ENCODE results near the gene CD48.

The CD48 gene, protein sequence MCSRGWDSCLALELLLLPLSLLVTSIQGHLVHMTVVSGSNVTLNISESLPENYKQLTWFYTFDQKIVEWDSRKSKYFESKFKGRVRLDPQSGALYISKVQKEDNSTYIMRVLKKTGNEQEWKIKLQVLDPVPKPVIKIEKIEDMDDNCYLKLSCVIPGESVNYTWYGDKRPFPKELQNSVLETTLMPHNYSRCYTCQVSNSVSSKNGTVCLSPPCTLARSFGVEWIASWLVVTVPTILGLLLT

DNA sequence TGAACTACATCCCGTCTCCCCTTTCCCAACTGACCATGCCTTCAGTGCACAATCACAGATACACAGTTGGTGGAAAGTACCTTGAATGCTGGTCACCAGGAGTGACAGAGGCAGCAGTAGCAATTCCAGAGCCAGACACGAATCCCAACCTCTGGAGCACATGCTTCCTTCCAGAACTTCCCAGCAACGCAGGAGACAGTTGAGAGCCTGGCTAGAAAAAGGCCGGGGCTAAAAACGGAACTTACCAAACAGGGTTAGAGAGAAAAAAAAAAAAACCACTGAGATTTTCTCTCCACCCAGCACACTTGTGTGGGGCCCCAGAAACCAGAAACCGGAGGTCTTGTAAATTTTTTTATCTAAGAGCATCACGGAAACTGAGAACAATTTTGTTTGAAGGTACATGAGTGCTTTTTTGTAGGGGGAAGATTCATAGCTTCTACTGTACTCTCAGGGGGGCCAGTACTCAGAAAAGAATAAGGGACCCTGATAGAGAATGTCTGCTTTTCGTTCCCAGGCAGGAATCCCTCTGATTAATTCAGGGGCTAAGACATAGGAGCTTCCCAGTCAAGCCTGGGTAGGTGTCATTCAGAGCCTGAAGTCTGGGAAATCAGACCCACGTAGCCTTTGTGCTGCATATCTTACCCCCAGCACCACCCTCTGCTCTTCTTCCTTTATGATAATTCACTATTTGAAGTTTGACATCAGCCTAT is at the start of gene CD48:
Gene CD48 (minus strand): TSS at position 221 of the 710 bp plus-strand sequence. CDS start 59 bp downstream, at position 162.
- Histone ChIP-seq H3K9ac (ENCODE audit: low read length in 2 of 2) (peak within 1 kb of the TSS in 1 of 2 donors; percentile 13), H3K27ac (ENCODE audit: low read length) (no peak within 1 kb of the TSS), H3K4me3 (ENCODE audit: low read length in 2 of 2) (peak within 1 kb of the TSS in 1 of 2 donors; percentile 32)

DNA sequence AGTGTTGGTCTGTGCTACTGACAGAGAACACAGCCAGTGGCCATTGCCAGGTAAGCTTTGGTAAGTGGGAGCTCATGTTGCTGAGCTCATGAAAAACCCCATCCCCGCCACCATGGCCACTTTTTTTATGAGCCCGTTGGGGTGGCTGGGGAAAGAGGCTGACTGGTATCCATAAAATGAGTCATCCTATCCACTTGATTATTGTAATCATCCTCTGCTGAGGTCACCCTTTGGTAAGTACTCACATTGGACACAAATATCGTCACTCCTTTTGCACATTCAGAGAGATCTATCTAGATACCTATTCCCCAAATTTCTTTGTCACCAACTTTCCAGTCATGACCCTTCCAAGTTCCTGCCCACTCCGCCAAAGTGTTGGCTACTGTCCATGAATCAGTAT is 49.4 kb upstream of the CD48 start:
- H3K36me3 ChIP-seq (ENCODE audit: control insufficient read depth in 2 of 2, insufficient read depth in 2 of 2, low read length in 2 of 2), result no peaks in the 10 kb centered on the region
- no peak overlapping the region for H3K27ac ChIP-seq (ENCODE audit: low read length)
- H3K9me3 ChIP-seq (ENCODE audit: control insufficient read depth in 2 of 2, low read length in 2 of 2), result no peaks in the 10 kb centered on the region
- no peaks in the 10 kb centered on the region for H3K4me1 ChIP-seq (ENCODE audit: control insufficient read depth, insufficient read depth, low read length)
- no peak overlapping the region for H3K9ac ChIP-seq (ENCODE audit: low read length in 2 of 2)
- H3K27me3 ChIP-seq (ENCODE audit: control insufficient read depth in 1 of 2, insufficient read depth in 2 of 2, low read length in 2 of 2), result no peaks in the 10 kb centered on the region
- no peak overlapping the region for H3K4me3 ChIP-seq (ENCODE audit: low read length in 2 of 2)

More for the DNA sequence above, at the start of gene CD48:
- Histone ChIP-seq H3K9me3 (ENCODE audit: control insufficient read depth in 2 of 2, low read length in 2 of 2) (no peaks in the 10 kb centered on the region), H3K4me1 (ENCODE audit: control insufficient read depth, insufficient read depth, low read length) (no peaks in the 10 kb centered on the region), H3K27me3 (ENCODE audit: control insufficient read depth in 1 of 2, insufficient read depth in 2 of 2, low read length in 2 of 2) (no peaks in the 10 kb centered on the region), H3K36me3 (ENCODE audit: control insufficient read depth in 2 of 2, insufficient read depth in 2 of 2, low read length in 2 of 2) (no peaks in the 10 kb centered on the region)

DNA sequence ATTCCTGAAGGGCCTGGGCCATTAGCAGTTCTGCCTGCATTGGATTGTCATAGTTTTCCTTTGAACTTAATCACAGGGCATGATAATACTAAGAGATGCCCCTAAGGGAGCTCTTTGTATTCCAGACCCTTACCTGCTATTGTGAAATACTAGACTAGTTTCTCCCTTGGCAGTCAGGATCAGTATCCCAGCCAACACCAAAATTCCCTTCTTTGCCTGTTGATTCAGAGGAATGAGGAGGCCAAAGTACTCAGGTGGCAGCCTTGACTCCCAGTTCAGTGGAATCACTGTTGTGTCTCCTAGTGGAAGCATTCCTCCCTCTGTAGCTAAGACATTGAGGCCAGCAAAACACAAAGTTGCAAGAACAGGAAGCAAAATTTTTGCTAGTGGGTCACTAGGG is 48.1 kb upstream of the CD48 start:
- no peaks in the 10 kb centered on the region for H3K36me3 ChIP-seq (ENCODE audit: control insufficient read depth in 2 of 2, insufficient read depth in 2 of 2, low read length in 2 of 2)
- H3K27me3 ChIP-seq (ENCODE audit: control insufficient read depth in 1 of 2, insufficient read depth in 2 of 2, low read length in 2 of 2), result no peaks in the 10 kb centered on the region
- no peak overlapping the region for H3K27ac ChIP-seq (ENCODE audit: low read length)
- H3K9me3 ChIP-seq (ENCODE audit: control insufficient read depth in 2 of 2, low read length in 2 of 2), result no peaks in the 10 kb centered on the region
- no peaks in the 10 kb centered on the region for H3K4me1 ChIP-seq (ENCODE audit: control insufficient read depth, insufficient read depth, low read length)
- H3K4me3 ChIP-seq (ENCODE audit: low read length in 2 of 2), result no peak overlapping the region
- H3K9ac ChIP-seq (ENCODE audit: low read length in 2 of 2), result no peak overlapping the region

DNA sequence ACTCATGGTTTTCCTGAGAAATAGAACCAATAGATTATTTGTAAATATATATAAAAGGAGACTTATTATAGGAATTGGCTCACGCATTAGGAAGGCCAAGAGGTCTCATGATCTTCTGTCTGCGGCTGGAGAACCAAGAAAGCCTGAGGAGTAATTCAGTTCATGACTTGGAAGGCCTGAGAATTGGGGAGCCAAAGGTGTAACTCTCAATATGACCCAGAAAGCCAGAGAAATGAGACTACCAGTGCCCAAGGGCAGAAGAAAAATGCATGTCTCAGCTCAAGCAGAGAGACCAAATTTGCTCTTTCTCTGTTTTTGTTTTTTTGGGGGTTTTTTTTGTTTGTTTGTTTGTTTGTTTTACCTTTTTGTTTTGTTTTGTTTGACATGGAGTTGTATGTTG is 46.9 kb upstream of the CD48 start:
- Histone ChIP-seq H3K4me1 (ENCODE audit: control insufficient read depth, insufficient read depth, low read length) (no peaks in the 10 kb centered on the region), H3K9ac (ENCODE audit: low read length in 2 of 2) (no peak overlapping the region), H3K27me3 (ENCODE audit: control insufficient read depth in 1 of 2, insufficient read depth in 2 of 2, low read length in 2 of 2) (no peaks in the 10 kb centered on the region), H3K9me3 (ENCODE audit: control insufficient read depth in 2 of 2, low read length in 2 of 2) (no peaks in the 10 kb centered on the region), H3K36me3 (ENCODE audit: control insufficient read depth in 2 of 2, insufficient read depth in 2 of 2, low read length in 2 of 2) (no peaks in the 10 kb centered on the region), H3K27ac (ENCODE audit: low read length) (no peak overlapping the region), H3K4me3 (ENCODE audit: low read length in 2 of 2) (no peak overlapping the region)

DNA sequence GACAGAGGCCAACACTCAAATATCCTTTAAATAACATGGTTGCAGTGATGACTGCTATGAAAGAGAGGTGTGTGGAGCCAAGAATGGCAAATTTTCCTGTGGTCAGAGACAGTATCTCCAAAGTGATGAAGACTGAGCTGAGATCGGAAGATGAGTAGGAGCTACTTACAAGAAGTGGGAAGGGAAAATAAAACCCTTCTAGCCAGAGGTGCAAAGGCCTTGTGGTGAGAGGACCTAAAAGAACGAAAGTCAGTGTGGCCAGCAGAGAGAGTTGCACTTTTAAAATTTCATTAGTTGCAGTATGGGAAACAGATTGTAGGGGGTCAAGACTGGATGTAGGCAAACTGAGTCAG is 45.2 kb upstream of the CD48 start:
- Histone ChIP-seq H3K4me1 (ENCODE audit: control insufficient read depth, insufficient read depth, low read length) (no peaks in the 10 kb centered on the region), H3K36me3 (ENCODE audit: control insufficient read depth in 2 of 2, insufficient read depth in 2 of 2, low read length in 2 of 2) (no peaks in the 10 kb centered on the region), H3K9ac (ENCODE audit: low read length in 2 of 2) (no peak overlapping the region), H3K9me3 (ENCODE audit: control insufficient read depth in 2 of 2, low read length in 2 of 2) (no peaks in the 10 kb centered on the region), H3K27ac (ENCODE audit: low read length) (no peak overlapping the region), H3K4me3 (ENCODE audit: low read length in 2 of 2) (no peak overlapping the region), H3K27me3 (ENCODE audit: control insufficient read depth in 1 of 2, insufficient read depth in 2 of 2, low read length in 2 of 2) (no peaks in the 10 kb centered on the region)

DNA sequence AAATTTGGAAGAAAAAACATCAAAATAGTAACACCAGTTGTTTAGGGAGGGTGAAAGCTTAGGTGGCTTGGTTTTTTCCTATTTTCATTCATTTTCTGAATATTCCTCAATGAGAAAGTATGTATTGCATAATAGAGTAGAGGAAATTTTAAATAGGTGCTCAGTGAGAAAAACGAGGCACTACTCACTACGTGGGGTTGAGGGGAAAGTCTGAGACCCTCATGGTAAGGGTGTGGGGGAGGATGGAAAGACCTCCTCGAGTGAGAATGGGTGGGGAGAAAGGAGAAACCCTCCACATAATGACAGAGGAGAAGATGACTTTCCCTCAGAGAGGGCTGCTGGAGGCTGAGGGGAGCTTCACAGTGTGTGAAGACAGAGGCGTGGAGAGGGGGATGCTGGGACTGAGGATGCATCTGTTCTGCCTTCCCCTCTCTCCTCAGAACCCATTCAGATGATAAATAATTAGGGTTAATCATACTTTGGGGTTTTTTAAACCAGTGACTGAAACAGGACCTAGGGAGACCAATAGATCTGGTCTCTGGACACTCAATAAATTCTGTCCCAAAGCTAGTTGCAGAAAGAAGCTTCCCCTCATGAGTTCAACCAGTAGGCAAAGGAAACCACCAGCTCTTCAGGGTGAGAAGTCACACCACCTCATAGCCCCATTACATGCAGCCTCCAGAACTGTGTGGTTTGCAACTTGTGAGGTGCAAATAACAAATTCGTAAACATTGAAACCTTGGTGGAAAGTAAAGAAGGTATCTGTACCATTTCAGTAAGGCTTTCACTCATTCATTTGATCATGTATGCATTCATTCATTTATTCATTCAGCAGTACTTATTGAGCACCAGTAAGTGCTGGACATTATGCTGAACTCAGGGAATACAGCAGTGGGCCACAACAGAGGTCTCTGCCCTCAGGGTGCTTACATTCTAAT is 44.6 kb upstream of the CD48 start:
- no peaks in the 10 kb centered on the region for H3K27me3 ChIP-seq (ENCODE audit: control insufficient read depth in 1 of 2, insufficient read depth in 2 of 2, low read length in 2 of 2)
- no peak overlapping the region for H3K9ac ChIP-seq (ENCODE audit: low read length in 2 of 2)
- H3K9me3 ChIP-seq (ENCODE audit: control insufficient read depth in 2 of 2, low read length in 2 of 2), result no peaks in the 10 kb centered on the region
- no peak overlapping the region for H3K4me3 ChIP-seq (ENCODE audit: low read length in 2 of 2)
- H3K27ac ChIP-seq (ENCODE audit: low read length), result no peak overlapping the region
- no peaks in the 10 kb centered on the region for H3K36me3 ChIP-seq (ENCODE audit: control insufficient read depth in 2 of 2, insufficient read depth in 2 of 2, low read length in 2 of 2)
- H3K4me1 ChIP-seq (ENCODE audit: control insufficient read depth, insufficient read depth, low read length), result no peaks in the 10 kb centered on the region

DNA sequence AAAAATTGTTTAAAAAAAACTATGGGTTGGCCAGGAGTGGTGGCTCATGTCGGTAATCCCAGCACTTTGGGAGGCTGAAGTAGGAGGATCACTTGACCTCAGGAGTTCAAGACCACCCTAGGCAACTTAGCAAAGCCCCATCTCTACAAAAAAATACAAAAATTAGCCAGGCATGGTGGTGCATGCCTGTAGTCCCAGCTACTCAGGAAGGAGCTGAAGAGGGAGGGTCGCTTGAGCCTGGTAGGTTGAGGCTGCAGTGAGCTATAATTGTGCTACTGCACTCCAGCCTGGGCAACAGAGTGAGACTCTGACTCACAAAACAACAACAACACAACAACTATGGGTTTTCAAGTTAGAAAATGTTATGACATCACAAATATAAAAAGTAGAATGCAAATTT is 43.8 kb upstream of the CD48 start:
- peaks cover 0 to 2% of the 10 kb centered on the region in 2 donors for H3K27me3 ChIP-seq (ENCODE audit: control insufficient read depth in 1 of 2, insufficient read depth in 2 of 2, low read length in 2 of 2)
- no peaks in the 10 kb centered on the region for H3K9me3 ChIP-seq (ENCODE audit: control insufficient read depth in 2 of 2, low read length in 2 of 2)
- H3K9ac ChIP-seq (ENCODE audit: low read length in 2 of 2), result no peak overlapping the region
- H3K4me1 ChIP-seq (ENCODE audit: control insufficient read depth, insufficient read depth, low read length), result no peaks in the 10 kb centered on the region
- no peak overlapping the region for H3K27ac ChIP-seq (ENCODE audit: low read length)
- no peak overlapping the region for H3K4me3 ChIP-seq (ENCODE audit: low read length in 2 of 2)
- no peaks in the 10 kb centered on the region for H3K36me3 ChIP-seq (ENCODE audit: control insufficient read depth in 2 of 2, insufficient read depth in 2 of 2, low read length in 2 of 2)

DNA sequence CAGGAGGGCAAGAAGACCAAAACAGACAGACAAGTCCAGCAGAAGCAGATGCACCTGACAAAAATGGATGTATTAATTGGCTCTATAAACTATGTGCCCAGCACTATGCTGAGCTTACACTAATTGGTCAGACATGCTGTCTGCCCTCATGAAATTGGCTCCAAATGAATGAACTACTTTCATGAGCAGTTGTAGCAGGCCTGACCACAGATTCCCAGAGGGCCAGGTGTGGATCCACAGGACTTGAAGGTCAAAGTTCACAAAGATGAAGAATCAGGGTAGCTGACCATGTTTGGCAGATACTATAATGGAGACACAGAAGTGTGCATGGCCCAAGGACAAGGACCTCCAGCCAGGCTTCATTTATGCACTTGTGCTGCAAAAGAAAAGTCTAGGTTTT is 42.0 kb upstream of the CD48 start:
- H3K9ac ChIP-seq (ENCODE audit: low read length in 2 of 2), result no peak overlapping the region
- no peaks in the 10 kb centered on the region for H3K4me1 ChIP-seq (ENCODE audit: control insufficient read depth, insufficient read depth, low read length)
- peaks cover 0 to 2% of the 10 kb centered on the region in 2 donors for H3K9me3 ChIP-seq (ENCODE audit: control insufficient read depth in 2 of 2, low read length in 2 of 2)
- no peak overlapping the region for H3K27ac ChIP-seq (ENCODE audit: low read length)
- peaks cover 0 to 2% of the 10 kb centered on the region in 2 donors for H3K27me3 ChIP-seq (ENCODE audit: control insufficient read depth in 1 of 2, insufficient read depth in 2 of 2, low read length in 2 of 2)
- no peaks in the 10 kb centered on the region for H3K36me3 ChIP-seq (ENCODE audit: control insufficient read depth in 2 of 2, insufficient read depth in 2 of 2, low read length in 2 of 2)
- H3K4me3 ChIP-seq (ENCODE audit: low read length in 2 of 2), result no peak overlapping the region

DNA sequence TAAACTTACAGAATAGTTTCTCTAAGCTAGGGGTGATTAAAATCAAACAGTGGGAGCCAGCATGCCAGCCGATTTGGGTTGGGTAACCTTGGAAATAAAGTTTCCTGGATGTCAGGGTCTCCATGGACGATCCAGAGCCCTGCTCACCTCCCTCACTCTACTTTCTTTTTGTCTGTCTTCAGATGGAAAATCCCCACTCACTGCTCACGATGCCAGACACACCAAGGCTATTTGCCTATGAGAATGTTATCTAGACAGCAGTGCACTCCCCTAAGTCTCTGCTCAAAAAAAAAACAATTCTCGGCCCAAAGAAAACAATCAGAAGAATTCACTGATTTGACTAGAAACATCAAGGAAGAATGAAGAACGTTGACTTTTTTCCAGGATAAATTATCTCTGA is 41.3 kb upstream of the CD48 start:
- H3K9ac ChIP-seq (ENCODE audit: low read length in 2 of 2), result no peak overlapping the region
- H3K9me3 ChIP-seq (ENCODE audit: control insufficient read depth in 2 of 2, low read length in 2 of 2), result peaks cover 0 to 2% of the 10 kb centered on the region in 2 donors
- H3K27ac ChIP-seq (ENCODE audit: low read length), result no peak overlapping the region

DNA sequence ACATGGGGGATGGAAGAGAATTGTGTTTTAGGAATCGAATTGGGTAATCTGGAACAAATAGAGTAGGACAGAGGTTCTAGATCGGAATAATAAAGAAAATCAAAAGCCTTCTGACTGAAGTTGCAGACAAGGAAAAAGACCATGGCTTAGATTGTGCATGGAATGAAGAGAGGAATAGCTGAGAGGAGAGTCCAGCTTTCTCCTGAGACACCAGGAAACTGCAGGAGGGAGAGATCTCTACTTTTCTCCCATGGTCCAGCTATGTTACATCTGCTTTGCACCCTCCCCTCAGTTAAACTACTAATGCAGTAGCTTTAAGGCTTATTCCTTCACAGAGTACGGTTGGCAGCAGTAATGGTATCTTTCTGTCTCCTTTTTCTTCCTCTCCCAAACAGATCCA is 40.8 kb upstream of the CD48 start:
- H3K9ac ChIP-seq (ENCODE audit: low read length in 2 of 2), result no peak overlapping the region
- H3K36me3 ChIP-seq (ENCODE audit: control insufficient read depth in 2 of 2, insufficient read depth in 2 of 2, low read length in 2 of 2), result no peaks in the 10 kb centered on the region
- H3K4me1 ChIP-seq (ENCODE audit: control insufficient read depth, insufficient read depth, low read length), result no peaks in the 10 kb centered on the region
- H3K4me3 ChIP-seq (ENCODE audit: low read length in 2 of 2), result no peak overlapping the region
- peaks cover 0 to 2% of the 10 kb centered on the region in 2 donors for H3K27me3 ChIP-seq (ENCODE audit: control insufficient read depth in 1 of 2, insufficient read depth in 2 of 2, low read length in 2 of 2)
- no peak overlapping the region for H3K27ac ChIP-seq (ENCODE audit: low read length)
- peaks cover 0 to 2% of the 10 kb centered on the region in 2 donors for H3K9me3 ChIP-seq (ENCODE audit: control insufficient read depth in 2 of 2, low read length in 2 of 2)

More for the DNA sequence above, 41.3 kb upstream of the CD48 start:
- Histone ChIP-seq H3K4me3 (ENCODE audit: low read length in 2 of 2) (no peak overlapping the region), H3K4me1 (ENCODE audit: control insufficient read depth, insufficient read depth, low read length) (no peaks in the 10 kb centered on the region), H3K36me3 (ENCODE audit: control insufficient read depth in 2 of 2, insufficient read depth in 2 of 2, low read length in 2 of 2) (no peaks in the 10 kb centered on the region), H3K27me3 (ENCODE audit: control insufficient read depth in 1 of 2, insufficient read depth in 2 of 2, low read length in 2 of 2) (peaks cover 0 to 2% of the 10 kb centered on the region in 2 donors)

All from stomach smooth muscle (tissue), 2 donors.